Osteoblast (primary cell): ENCODE measurements around the gene LIMA1. TPM values are rescaled to one million over a fixed set of nuclear protein-coding genes. Genes with fewer than 3 reads are reported as not detected.

Source experiments
- DNase-seq: peaks from one replicate; pipeline ENCODE4 v3.0.0; 2011; ENCODE audit warnings: low spot score, mixed read lengths; ENCODE audit not compliant: insufficient read length; ENCODE audit errors: missing footprints
- H2AFZ ChIP-seq: 2 replicates; pipeline ENCODE4 v1.6.0; 2011; ENCODE audit warnings: mild to moderate bottlenecking, low read length
- H3K27ac ChIP-seq: 2 replicates; pipeline ENCODE4 v1.5.1; 2011; ENCODE audit warnings: mild to moderate bottlenecking, low read depth, low read length, moderate library complexity
- H3K27me3 ChIP-seq: 2 replicates; pipeline ENCODE4 v1.6.0; 2012; ENCODE audit warnings: mild to moderate bottlenecking, control low read depth, inconsistent platforms, low read length, moderate library complexity; ENCODE audit not compliant: insufficient read depth
- H3K36me3 ChIP-seq: 2 replicates; pipeline ENCODE4 v1.5.1; 2011; ENCODE audit warnings: mild to moderate bottlenecking, low read length, control low read depth, moderate library complexity; ENCODE audit not compliant: insufficient read depth
- H3K4me1 ChIP-seq: 2 replicates; pipeline ENCODE4 v1.5.1; 2011; ENCODE audit warnings: mild to moderate bottlenecking, low read length, control low read depth, moderate library complexity; ENCODE audit not compliant: insufficient read depth
- H3K4me2 ChIP-seq: 2 replicates; pipeline ENCODE4 v1.6.0; 2011; ENCODE audit warnings: mild to moderate bottlenecking, low read length; ENCODE audit not compliant: insufficient read depth
- H3K4me3 ChIP-seq: fragments of 200-600 bp; sonication (generic); 3 replicates; pipeline ENCODE4 v1.5.1; 2012; ENCODE audit warnings: mild to moderate bottlenecking, low read length, inconsistent platforms; ENCODE audit not compliant: insufficient read depth
- H3K79me2 ChIP-seq: 2 replicates; pipeline ENCODE4 v1.6.0; 2012; ENCODE audit warnings: mild to moderate bottlenecking, low read length, control low read depth, inconsistent platforms; ENCODE audit not compliant: insufficient read depth
- H3K9me3 ChIP-seq: 2 replicates; pipeline ENCODE4 v1.5.1; 2011; ENCODE audit warnings: low read depth, low read length, control low read depth
- H4K20me1 ChIP-seq: 2 replicates; pipeline ENCODE4 v1.6.0; 2012; ENCODE audit warnings: mild to moderate bottlenecking, low read length, control low read depth; ENCODE audit not compliant: insufficient read depth
- total RNA-seq: library from RNA; depleted of rRNA; stranded (reverse); fragments of >200 nt; gene quantifications from 2 replicates; pipeline ENCODE4 v1.2.3, GENCODE V29; 2012
- TF ChIP-seq, protein P1 (sequence below): IDR thresholded peaks from 2 replicates; pipeline ENCODE4 v1.5.1; 2011; ENCODE audit warnings: mild to moderate bottlenecking, low read depth, low read length, moderate library complexity; ENCODE audit errors: extremely low read depth

LIMA1 gene
- total RNA-seq, 1 donor: 433 TPM

DNA sequence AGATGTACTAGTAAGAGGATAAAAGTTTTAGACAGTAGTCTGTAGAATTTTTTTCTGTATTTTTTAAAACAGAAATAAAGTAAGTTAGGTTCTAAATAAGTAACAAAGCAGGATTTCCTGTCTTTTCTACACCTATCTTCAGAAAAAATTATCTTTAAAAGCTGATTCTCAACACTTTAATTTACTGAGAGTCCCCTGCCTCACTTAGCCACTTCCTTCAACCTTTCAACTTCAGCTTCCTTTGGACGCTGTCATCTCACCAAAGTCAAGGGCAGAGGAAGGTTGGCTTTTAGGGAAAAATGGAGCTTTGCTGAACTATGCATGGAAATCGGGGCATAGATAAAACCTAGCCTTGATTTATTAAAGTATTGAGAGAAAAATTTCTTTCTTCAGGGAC lies 71.3 kb downstream of the LIMA1 start:
- no peak for DNase-seq
- peaks cover 65% of the 10 kb centered on the region for H4K20me1 ChIP-seq

DNA sequence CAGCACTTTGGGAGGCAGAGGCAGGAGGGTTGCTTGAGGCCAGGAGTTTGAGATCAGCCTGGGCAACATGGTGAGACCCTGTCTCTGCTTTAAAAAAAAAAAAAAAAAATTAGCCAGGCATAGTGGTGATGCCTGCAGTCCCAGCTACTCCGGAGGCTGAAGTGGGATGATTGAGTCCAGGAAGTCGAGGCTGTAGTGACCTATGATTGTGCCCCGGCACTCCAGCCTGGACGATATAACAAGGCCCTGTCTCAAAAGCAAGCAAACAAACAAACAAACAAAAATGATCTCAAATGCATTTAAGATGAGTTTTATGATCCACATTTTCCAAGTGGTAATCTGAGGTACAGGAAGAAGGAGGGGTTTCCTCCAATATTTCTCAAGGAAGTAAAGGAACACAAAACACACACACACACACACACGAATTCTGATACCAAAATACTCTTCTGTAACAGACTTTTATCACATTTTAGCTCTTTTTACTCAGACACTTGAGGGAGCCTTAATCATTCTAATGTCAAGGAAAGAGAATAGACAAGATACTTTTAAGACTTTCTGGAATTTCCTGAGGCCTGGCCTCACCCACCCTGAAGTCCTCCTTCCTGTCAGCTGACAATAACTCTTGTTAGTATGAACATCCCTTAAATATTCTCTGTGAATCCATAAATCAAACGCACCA lies 71.8 kb downstream of the LIMA1 start:
- Histone ChIP-seq H3K27me3 (no peaks in the 10 kb centered on the region), H2AFZ (no peak overlapping the region), H3K4me1 (peaks cover 44% of the 10 kb centered on the region), H3K79me2 (peaks cover 95% of the 10 kb centered on the region), H3K4me3 (no peak overlapping the region), H3K27ac (peak overlapping the region; percentile 54), H3K4me2 (peak overlapping the region; percentile 44), H3K9me3 (no peaks in the 10 kb centered on the region), H4K20me1 (peaks cover 63% of the 10 kb centered on the region), H3K36me3 (peaks cover 66% of the 10 kb centered on the region)
- TF ChIP-seq, protein P1, sequence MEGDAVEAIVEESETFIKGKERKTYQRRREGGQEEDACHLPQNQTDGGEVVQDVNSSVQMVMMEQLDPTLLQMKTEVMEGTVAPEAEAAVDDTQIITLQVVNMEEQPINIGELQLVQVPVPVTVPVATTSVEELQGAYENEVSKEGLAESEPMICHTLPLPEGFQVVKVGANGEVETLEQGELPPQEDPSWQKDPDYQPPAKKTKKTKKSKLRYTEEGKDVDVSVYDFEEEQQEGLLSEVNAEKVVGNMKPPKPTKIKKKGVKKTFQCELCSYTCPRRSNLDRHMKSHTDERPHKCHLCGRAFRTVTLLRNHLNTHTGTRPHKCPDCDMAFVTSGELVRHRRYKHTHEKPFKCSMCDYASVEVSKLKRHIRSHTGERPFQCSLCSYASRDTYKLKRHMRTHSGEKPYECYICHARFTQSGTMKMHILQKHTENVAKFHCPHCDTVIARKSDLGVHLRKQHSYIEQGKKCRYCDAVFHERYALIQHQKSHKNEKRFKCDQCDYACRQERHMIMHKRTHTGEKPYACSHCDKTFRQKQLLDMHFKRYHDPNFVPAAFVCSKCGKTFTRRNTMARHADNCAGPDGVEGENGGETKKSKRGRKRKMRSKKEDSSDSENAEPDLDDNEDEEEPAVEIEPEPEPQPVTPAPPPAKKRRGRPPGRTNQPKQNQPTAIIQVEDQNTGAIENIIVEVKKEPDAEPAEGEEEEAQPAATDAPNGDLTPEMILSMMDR: no peak
- DNase-seq: no peak

More for the DNA sequence above, 71.3 kb downstream of the LIMA1 start:
- Histone ChIP-seq H3K36me3 (peaks cover 67% of the 10 kb centered on the region), H3K27me3 (no peaks in the 10 kb centered on the region), H3K4me3 (no peak overlapping the region), H2AFZ (no peak overlapping the region), H3K4me2 (peak overlapping the region; percentile 44), H3K4me1 (peaks cover 48% of the 10 kb centered on the region), H3K9me3 (no peaks in the 10 kb centered on the region), H3K79me2 (peaks cover 96% of the 10 kb centered on the region), H3K27ac (peak overlapping the region; percentile 54)
- TF ChIP-seq, protein P1: no peak

DNA sequence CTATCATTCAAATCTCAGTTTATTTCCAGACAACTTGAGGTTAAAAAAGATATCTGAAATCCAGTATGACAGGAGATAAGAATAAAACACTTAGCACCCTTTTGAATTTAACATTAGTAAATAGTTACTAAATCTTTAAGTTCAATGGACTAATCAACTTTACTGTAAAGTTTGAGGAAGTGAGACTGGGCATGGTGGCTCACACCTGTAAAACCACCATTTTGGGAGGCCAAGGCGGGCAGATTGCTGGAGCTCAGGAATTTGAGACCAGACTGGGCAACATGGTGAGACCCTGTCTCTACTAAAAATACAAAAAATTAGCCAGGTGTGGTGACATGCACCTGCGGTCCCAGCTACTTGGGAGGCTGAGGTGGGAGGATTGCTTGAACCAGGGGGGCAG lies 75.9 kb downstream of the LIMA1 start:
- TF ChIP-seq, protein P1: no peak
- no peaks in the 10 kb centered on the region for H3K9me3 ChIP-seq

DNA sequence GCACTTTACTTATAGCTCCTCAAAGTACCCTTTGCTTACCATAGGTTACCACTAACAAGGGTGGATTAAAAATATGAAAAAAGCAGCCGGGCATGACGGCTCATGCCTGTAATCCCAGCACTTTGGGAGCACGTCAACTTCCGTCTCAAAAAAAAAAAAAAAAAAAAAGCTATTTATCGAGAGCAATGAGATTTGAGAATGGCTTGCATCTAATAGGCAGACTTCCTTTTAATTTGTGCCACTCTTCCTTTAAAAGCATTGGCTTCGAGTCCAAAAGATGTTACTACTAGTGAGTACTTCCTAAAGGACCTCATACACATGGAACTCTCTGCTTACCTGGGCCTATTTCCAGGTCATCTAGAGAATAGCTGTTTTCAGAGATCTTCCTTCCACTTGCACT lies 77.7 kb downstream of the LIMA1 start:
- Histone ChIP-seq H3K4me3 (no peak overlapping the region), H3K27me3 (no peaks in the 10 kb centered on the region), H3K36me3 (peaks cover 83% of the 10 kb centered on the region), H3K27ac (no peak overlapping the region), H3K4me2 (no peak overlapping the region), H2AFZ (no peak overlapping the region), H3K9me3 (no peaks in the 10 kb centered on the region), H4K20me1 (peaks cover 20% of the 10 kb centered on the region), H3K79me2 (peaks cover 86% of the 10 kb centered on the region), H3K4me1 (peaks cover 31% of the 10 kb centered on the region)
- TF ChIP-seq, protein P1: no peak
- no peak for DNase-seq

More for the DNA sequence above, 75.9 kb downstream of the LIMA1 start:
- no peak for DNase-seq
- no peak overlapping the region for H3K27ac ChIP-seq
- H2AFZ ChIP-seq: no peak overlapping the region
- peaks cover 27% of the 10 kb centered on the region for H3K4me1 ChIP-seq
- no peak overlapping the region for H3K4me2 ChIP-seq
- H4K20me1 ChIP-seq: peaks cover 36% of the 10 kb centered on the region
- H3K36me3 ChIP-seq: peaks cover 81% of the 10 kb centered on the region
- no peaks in the 10 kb centered on the region for H3K27me3 ChIP-seq
- no peak overlapping the region for H3K4me3 ChIP-seq
- peaks cover 95% of the 10 kb centered on the region for H3K79me2 ChIP-seq
